NCI-H1092 treated with DMSO at 0.1 percent for 48 hours (cell line): ENCODE measurements around the gene ANGPTL2.

Source experiments
- DNase-seq: peaks from one replicate; lab custom pipeline; 2025; lab: John Stamatoyannopoulos, UW

The ANGPTL2 gene

DNA sequence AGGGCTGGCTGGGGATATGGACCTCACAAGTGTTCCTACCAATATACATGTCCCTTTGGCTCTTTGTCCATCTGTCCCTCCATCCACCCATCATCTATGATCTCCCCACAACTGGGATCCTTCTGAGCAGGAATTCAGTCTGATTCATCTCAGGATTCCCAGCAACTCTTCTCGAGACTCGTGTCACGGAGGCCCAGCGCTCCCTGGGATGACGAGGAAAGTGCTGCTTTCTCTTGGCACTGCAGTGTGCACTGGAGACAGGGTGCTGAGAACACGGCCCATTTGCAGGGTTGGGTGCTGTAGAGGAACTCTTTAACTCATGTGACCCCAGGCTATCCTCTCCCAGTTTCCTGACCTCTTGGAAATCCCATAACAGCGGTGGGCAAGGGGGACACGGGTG, 72.9 kb downstream of the ANGPTL2 start:
- DNase-seq, result no peak

DNA sequence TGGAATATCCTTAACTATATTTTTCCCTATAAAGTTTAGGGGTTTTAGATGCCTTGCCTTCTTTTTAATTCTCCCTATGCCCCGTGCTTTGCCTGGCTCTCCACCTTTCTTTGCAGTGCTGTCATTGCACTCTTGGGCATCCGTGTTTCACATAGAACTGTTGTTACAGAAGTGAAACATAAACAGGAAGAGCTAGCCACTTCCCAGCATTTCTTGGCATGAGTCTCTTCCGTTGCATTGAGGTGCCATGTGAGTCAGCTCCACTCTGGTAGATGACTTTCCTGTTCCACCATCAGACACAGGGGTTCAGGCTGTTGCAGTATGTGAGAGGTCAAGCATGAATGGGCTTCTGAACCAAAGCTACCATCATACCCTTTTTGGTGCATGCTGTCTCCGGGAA, 73.4 kb downstream of the ANGPTL2 start:
- no peak for DNase-seq

DNA sequence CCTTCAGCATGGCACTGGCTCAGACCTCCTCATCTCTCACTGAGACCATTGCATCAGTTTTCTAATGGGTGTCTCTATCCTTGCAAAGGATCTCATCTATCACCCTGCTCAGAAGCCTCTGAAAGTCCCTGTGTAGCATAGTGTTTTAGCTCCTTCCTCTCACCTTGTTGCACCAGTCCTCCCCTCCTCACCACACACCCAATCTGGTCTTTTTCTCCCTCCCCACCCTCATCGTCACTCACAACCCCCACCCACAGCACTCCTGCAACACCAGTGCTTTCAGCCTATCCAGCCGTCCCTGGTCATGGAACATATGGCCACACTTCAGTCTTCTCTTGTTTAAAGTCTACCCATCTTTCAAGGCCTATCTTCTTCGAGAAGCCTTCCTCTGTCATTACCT, 74.5 kb downstream of the ANGPTL2 start:
- DNase-seq, result no peak

DNA sequence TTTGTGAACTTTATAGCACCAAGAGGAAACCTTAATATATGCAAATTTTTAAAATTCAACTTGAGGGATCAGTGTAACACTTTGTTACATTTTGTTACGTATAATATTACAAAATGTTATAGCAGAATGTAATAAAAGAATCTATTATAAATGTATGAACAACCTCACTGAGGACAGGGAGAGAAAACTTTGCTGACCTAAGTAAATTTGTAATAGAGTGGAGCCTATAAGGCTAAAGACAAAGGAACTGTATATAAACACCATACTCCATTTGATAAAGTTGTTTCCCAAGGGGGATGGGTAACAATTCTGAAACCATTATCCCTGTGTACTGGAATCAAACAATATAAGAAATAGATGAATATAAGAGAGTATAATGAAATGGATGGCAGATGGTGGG, 77.3 kb downstream of the ANGPTL2 start:
- no peak for DNase-seq

DNA sequence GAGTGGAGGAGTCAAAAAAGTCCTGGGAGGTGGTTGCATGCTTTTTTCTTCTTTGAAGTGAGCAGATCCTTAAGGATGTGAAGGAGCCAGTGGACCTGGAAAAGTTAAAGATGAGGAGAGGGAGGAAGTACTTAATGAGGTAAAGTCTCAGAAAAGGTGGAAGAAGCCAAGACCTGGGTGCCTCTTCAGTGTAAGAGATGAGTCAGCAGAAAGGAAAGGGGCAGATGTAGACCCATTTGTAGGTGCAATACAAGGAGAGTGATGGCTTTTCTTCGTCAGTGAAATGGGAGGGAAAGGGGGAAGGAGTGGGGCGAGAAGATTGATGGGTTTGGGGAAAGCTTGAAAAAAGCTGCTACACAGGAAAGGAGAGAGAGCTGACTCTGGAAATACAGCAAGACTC, 82.9 kb downstream of the ANGPTL2 start:
- no peak for DNase-seq

DNA sequence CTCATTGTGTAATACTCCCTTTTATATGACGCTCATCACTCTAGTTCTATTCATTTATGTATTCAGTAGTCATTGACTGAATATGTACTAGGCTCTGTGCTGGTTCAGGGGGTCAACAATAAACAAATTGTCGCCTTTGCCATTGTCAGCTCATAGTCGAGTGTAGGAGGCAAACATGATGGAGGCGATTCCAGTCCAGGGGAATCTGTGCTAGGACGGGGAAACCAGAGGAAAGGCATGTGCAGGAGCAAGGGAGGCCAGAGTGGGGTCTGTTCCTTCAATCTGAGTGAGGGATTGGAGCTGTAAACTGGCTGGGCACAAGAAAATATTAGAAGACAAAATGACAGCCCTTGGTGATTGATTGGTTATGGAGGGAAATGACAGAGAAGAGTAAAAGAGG, 83.9 kb downstream of the ANGPTL2 start:
- no peak for DNase-seq
